Right lobe of liver (tissue), 6 donors: ENCODE data around the gene TOMM20. TPM values are rescaled to one million over a fixed set of nuclear protein-coding genes. Genes with fewer than 3 reads are reported as not detected.

ENCODE experiments used
- ATAC-seq, 4 donors: fragments of 200-7000 bp; cut with Tn5 transposase; one replicate each; pipeline ENCODE4 v1.9.1; 2020; ENCODE audit warnings: mild to moderate bottlenecking in 4 of 4, moderate library complexity in 4 of 4
- DNase-seq, 3 donors: peaks; one replicate each; pipeline ENCODE4 v3.0.0-alpha.2; 2020
- H3K27ac ChIP-seq, 3 donors: fragments of 200-600 bp; one replicate each; pipeline ENCODE4 v1.8.0; 2022
- H3K27me3 ChIP-seq, 2 donors: fragments of 200-600 bp; one replicate each; pipeline ENCODE4 v1.8.0; 2022
- H3K36me3 ChIP-seq, 4 donors: fragments of 200-600 bp; sonication (generic) in 1 of 4; one replicate each; pipeline versions ENCODE4 v1.5.1 to v1.8.0; 2017 to 2022; ENCODE audit warnings: control low read depth in 1 of 4
- H3K4me1 ChIP-seq, 4 donors: fragments of 200-600 bp; sonication (generic) in 1 of 4; one replicate each; pipeline versions ENCODE4 v1.5.1 to v1.8.0; 2017 to 2022; ENCODE audit warnings: control low read depth in 1 of 4
- H3K4me3 ChIP-seq, 3 donors: fragments of 200-600 bp; one replicate each; pipeline ENCODE4 v1.8.0; 2022
- H3K9me3 ChIP-seq, 4 donors: fragments of 200-600 bp; sonication (generic) in 1 of 4; one replicate each; pipeline versions ENCODE4 v1.5.1 to v1.8.0; 2017 to 2022; ENCODE audit warnings: control low read depth in 1 of 4
- POLR2A ChIP-seq: fragments of 450-650 bp; IDR thresholded peaks from one replicate; pipeline ENCODE4 v1.6.1; 2017; ENCODE audit warnings: antibody characterized with exemption, mild to moderate bottlenecking
- WGBS: methylation state at CpG from one replicate; pipeline ENCODE4 v1.1.6; 2018; ENCODE audit warnings: low coverage, low lambda C conversion rate; ENCODE audit not compliant: insufficient coverage; ENCODE audit errors: missing lambda C conversion rate; 5-methylcytosine and 5-hydroxymethylcytosine counted together
- intact Hi-C, 2 donors: fragments of 100-400 bp; cut with DNase I; formaldehyde crosslinking; loops; one replicate each; pipeline versions ENCODE4 v1.11.2 to v1.14.1; 2022
- total RNA-seq, 6 experiments: library from RNA; depleted of rRNA in 2 of 6; stranded (reverse); fragments of >200 nt in 2 of 6; fragmentation: NEBNext Ultra II Directional in 3 of 6; extraction: Animal tissue kit (Norgen Biotek cat#: 25700) in 3 of 6; gene quantifications; one replicate each; pipeline versions ENCODE4 v1.1.0 to v1.2.4, GENCODE V29; 2016 to 2023
- TF ChIP-seq, protein P1 (sequence below), 4 donors: fragments of 200-600 bp in 3 of 4; fragments of 450-650 bp in 1 of 4; IDR thresholded peaks; one replicate each; pipeline versions ENCODE4 v1.5.1 to v1.8.0; 2016 to 2022; ENCODE audit warnings: antibody characterized with exemption in 4 of 4, mild to moderate bottlenecking in 2 of 4
- donor health status: DM: no; HTN: yes; CAD: no.
- donor health status: DM: no; HTN: no; CAD: no.
- donor health status: DM: no; HTN: no; CAD: no.
- donor health status: DM: no; HTN: yes; CAD: no.
- donor health status: DM: no; HTN: yes; CAD: no.

TOMM20 gene
- total RNA-seq, 6 experiments from 2014 or later = 33.0 to 59.2 (median 42.7) TPM

DNA sequence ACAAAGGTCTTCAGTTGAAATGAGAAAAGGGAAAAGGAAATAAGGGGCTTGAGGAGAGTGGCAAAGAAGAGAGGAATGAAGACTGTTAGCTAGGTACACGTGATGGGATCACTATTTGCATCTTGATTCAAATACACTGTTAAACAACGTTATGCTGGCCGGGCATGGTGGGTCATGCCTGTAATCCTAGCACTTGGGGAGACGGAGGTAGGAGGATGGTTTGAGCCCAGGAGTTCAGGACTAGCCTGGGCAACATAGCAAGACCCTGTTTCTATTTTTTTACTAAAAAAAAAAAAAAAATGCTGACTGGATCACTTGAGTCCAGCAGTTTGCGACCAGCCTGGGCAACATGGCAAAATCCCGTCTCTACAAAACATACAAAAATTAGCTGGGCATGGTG is 30.0 kb upstream of the TOMM20 start:
- no peak for TF ChIP-seq POLR2A
- TF ChIP-seq, protein P1, sequence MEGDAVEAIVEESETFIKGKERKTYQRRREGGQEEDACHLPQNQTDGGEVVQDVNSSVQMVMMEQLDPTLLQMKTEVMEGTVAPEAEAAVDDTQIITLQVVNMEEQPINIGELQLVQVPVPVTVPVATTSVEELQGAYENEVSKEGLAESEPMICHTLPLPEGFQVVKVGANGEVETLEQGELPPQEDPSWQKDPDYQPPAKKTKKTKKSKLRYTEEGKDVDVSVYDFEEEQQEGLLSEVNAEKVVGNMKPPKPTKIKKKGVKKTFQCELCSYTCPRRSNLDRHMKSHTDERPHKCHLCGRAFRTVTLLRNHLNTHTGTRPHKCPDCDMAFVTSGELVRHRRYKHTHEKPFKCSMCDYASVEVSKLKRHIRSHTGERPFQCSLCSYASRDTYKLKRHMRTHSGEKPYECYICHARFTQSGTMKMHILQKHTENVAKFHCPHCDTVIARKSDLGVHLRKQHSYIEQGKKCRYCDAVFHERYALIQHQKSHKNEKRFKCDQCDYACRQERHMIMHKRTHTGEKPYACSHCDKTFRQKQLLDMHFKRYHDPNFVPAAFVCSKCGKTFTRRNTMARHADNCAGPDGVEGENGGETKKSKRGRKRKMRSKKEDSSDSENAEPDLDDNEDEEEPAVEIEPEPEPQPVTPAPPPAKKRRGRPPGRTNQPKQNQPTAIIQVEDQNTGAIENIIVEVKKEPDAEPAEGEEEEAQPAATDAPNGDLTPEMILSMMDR (IDR thresholded peaks at IDR 0.05) = no peak
- Histone ChIP-seq H3K27ac (no peak overlapping the region), H3K9me3 (no peaks in the 10 kb centered on the region), H3K36me3 (peaks cover 0 to 36% (median 0%) of the 10 kb centered on the region in 4 donors), H3K27me3 (no peaks in the 10 kb centered on the region), H3K4me1 (peaks cover 0 to 13% (median 6%) of the 10 kb centered on the region in 4 donors), H3K4me3 (no peak overlapping the region)
- intact Hi-C loops = no loop called here
- 93% methylated on average over 5 of the region's 6 CpGs for WGBS
- DNase-seq (no peak), ATAC-seq (no peak)

DNA sequence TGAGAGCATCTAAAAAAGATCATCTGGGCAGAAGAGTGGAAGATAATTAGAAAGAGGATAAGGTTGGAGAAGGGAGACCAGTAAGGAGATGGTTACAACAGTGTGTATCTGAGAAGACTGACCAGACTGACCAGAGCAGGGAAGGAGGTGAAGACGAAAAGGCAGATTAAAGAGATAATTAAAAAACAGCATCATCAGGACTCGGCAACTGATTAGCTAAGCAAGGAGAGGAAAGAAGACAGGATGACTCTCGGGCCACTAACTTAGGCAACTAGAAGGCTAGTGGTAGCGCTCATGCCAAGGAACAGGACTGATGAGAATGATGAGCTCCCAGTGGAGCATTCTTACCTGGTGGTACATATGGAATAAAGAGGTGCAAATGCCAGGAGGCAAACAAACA is 28.5 kb upstream of the TOMM20 start:
- DNase-seq = no peak
- H3K9me3 ChIP-seq = no peaks in the 10 kb centered on the region
- H3K4me1 ChIP-seq = peaks cover 0 to 13% (median 6%) of the 10 kb centered on the region in 4 donors
- no peak for ATAC-seq
- WGBS = 95% methylated on average over 4 of the region's 4 CpGs
- TF ChIP-seq, protein P1 (IDR thresholded peaks at IDR 0.05) = no peak
- no peak for TF ChIP-seq POLR2A
- H3K36me3 ChIP-seq = peaks cover 0 to 49% (median 0%) of the 10 kb centered on the region in 4 donors
- intact Hi-C loops = no loop called here
- H3K27ac ChIP-seq = no peak overlapping the region
- H3K4me3 ChIP-seq = no peak overlapping the region
- H3K27me3 ChIP-seq = no peaks in the 10 kb centered on the region

DNA sequence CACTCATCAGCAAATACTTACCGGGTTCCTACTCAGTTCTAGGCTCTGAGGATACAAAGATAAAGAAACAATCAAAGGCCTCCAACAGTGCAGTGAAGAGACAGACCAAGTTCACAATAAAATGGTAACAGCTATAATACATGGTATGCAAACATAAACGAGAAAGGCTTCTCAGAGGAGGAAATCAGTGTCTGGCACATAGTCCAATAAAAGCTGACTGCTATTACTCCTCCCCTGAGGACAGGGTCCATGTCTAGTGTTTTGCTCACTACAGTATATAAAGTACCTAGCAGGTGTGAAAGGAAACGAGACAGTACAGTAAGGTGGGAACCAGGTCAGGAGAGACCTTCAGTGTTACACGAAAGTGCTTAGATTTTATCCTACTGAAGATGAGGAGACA is 28.1 kb upstream of the TOMM20 start:
- DNase-seq (no peak), ATAC-seq (no peak)
- WGBS = 80% methylated on average over 4 of the region's 4 CpGs
- Histone ChIP-seq H3K4me3 (no peak overlapping the region), H3K27ac (no peak overlapping the region), H3K4me1 (peaks cover 0 to 11% (median 6%) of the 10 kb centered on the region in 4 donors), H3K36me3 (peaks cover 0 to 53% (median 0%) of the 10 kb centered on the region in 4 donors), H3K27me3 (no peaks in the 10 kb centered on the region), H3K9me3 (no peaks in the 10 kb centered on the region)
- intact Hi-C loops = no loop called here
- no peak for TF ChIP-seq POLR2A
- TF ChIP-seq, protein P1 (IDR thresholded peaks at IDR 0.05) = no peak

DNA sequence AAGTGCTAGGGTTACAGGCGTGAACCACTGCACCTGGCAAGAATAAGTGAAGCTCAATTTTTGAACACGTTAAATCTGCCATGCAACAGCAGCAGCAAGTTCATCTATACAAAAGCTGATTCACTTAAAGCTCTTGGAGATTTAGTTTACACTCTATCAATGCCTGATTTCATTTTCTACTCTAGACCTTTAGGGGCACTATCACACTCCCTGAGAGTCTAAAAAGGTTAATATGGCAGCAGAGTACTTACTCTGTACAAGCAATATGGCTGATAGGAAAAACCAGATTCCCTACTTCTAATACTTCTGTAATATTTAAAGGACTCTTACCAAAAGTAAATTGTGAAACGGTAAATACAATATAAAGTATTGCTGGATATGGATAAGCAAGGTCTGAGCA is 27.6 kb upstream of the TOMM20 start:
- Histone ChIP-seq H3K27ac (no peak overlapping the region), H3K27me3 (no peaks in the 10 kb centered on the region), H3K4me1 (peaks cover 0 to 10% (median 6%) of the 10 kb centered on the region in 4 donors), H3K9me3 (no peaks in the 10 kb centered on the region), H3K4me3 (no peak overlapping the region), H3K36me3 (peaks cover 0 to 58% (median 0%) of the 10 kb centered on the region in 4 donors)
- TF ChIP-seq, protein P1 (IDR thresholded peaks at IDR 0.05) = no peak
- TF ChIP-seq POLR2A = no peak
- 90% methylated on average over 3 of the region's 3 CpGs for WGBS
- intact Hi-C loops = no loop called here
- ATAC-seq = no peak
- no peak for DNase-seq

DNA sequence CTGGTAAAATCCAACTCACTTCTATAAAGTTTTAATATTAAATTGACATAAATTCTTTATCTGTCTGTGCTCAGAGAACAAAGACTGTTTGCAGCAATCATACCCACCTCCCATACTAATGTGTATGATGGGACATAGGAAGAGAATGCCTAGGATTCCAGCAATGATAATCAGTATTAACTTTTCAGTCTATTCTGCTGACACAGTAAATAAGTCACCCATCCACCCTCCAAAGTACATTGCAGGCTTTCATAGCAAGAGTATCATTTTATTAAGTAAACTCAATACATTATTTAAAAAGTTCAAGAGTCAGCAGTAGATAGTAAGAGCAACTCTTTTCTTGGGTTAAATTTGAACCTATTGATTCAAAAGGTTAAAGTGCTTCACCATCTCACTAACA is 23.6 kb upstream of the TOMM20 start:
- Histone ChIP-seq H3K4me1 (no peaks in the 10 kb centered on the region), H3K9me3 (no peaks in the 10 kb centered on the region), H3K4me3 (no peak overlapping the region), H3K27ac (no peak overlapping the region), H3K36me3 (peaks cover 0 to 62% (median 1%) of the 10 kb centered on the region in 4 donors), H3K27me3 (no peaks in the 10 kb centered on the region)
- ATAC-seq = no peak
- no peak for TF ChIP-seq POLR2A
- TF ChIP-seq, protein P1 (IDR thresholded peaks at IDR 0.05) = no peak
- intact Hi-C loops = no loop called here
- no peak for DNase-seq
